GM19438 (cell line): ENCODE data around the gene SNCAIP.

Experiments
- ATAC-seq: cut with Tn5 transposase; IDR thresholded peaks from one replicate; pipeline ENCODE4 v1.9.1; 2021; ENCODE audit warnings: low read depth; ENCODE audit not compliant: unreplicated experiment

The SNCAIP gene

GRCh38 chr5:122312591-122313406, 762 bp downstream of the SNCAIP start:
- no peak for ATAC-seq

GRCh38 chr5:122314036-122314435, 2.0 kb downstream of the SNCAIP start:
- no peak for ATAC-seq

- no peak for ATAC-seq
Measured at GRCh38 chr5:122315521-122315920, 3.5 kb downstream of the SNCAIP start.

GRCh38 chr5:122316656-122317055, 4.6 kb downstream of the SNCAIP start:
- no peak for ATAC-seq

- ATAC-seq = no peak
Measured at GRCh38 chr5:122319897-122320296, 7.9 kb downstream of the SNCAIP start.

GRCh38 chr5:122321921-122322320, 9.9 kb downstream of the SNCAIP start:
- no peak for ATAC-seq

- ATAC-seq = no peak
Measured at GRCh38 chr5:122322801-122323548, 10.9 kb downstream of the SNCAIP start.

GRCh38 chr5:122323738-122324137, 11.7 kb downstream of the SNCAIP start:
- no peak for ATAC-seq

GRCh38 chr5:122327110-122327509, 15.1 kb downstream of the SNCAIP start:
- no peak for ATAC-seq

GRCh38 chr5:122330881-122331280, 18.8 kb downstream of the SNCAIP start:
- no peak for ATAC-seq

- no peak for ATAC-seq
Measured at GRCh38 chr5:122332599-122333555, 20.8 kb downstream of the SNCAIP start.

GRCh38 chr5:122333564-122333963, 21.5 kb downstream of the SNCAIP start:
- ATAC-seq = no peak

GRCh38 chr5:122339591-122339990, 27.6 kb downstream of the SNCAIP start:
- ATAC-seq = no peak

- ATAC-seq = no peak
Measured at GRCh38 chr5:122341087-122341486, 29.1 kb downstream of the SNCAIP start.

GRCh38 chr5:122342256-122342655, 30.2 kb downstream of the SNCAIP start:
- ATAC-seq = no peak

- ATAC-seq = no peak
Measured at GRCh38 chr5:122346897-122347581, 35.0 kb downstream of the SNCAIP start.

- no peak for ATAC-seq
Measured at GRCh38 chr5:122350496-122350895, 38.5 kb downstream of the SNCAIP start.

GRCh38 chr5:122351416-122352157, 39.5 kb downstream of the SNCAIP start:
- ATAC-seq = no peak

GRCh38 chr5:122352331-122352730, 40.3 kb downstream of the SNCAIP start:
- no peak for ATAC-seq
